Eye (tissue), 1 donor: ENCODE data around the gene CTNNA2.
A peak's percentile ranks its signal among the peaks of the same experiment; 100 is the strongest.

Source experiments
- DNase-seq: peaks from one replicate; pipeline ENCODE4 v3.0.0-alpha.2; 2015

Gene CTNNA2

DNA sequence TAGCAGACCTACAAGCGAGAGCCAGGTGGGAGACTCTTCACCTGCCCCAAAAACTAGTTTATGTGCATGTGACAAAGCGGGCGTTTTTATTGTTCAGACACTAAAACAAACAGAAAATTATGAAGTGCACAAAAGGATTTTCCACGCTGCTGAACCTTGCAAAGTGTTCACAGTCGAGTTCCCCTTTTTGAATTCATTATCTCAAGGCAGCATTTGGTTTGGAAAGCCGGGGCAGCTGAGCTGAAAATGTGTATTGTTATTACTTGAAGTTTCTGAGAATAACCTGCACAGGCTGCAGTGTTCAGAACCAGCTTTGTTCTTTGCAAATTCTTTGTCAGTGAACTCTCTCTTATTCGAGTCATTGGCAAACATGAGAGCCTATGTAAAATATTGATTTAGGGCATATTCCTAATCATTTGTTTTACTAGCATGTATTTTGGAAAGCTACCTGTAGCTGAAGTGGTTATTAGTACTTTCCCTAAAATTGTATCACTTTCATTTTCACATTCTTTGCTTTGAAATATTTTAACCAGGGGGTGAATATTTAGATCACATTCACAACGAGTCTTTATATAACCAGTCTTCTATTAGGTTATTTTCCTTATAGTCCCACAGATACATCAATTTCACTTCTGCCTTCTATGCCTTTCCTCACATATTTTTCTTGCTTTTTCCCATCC lies 732.2 kb downstream of the CTNNA2 start:
- no peak for DNase-seq

DNA sequence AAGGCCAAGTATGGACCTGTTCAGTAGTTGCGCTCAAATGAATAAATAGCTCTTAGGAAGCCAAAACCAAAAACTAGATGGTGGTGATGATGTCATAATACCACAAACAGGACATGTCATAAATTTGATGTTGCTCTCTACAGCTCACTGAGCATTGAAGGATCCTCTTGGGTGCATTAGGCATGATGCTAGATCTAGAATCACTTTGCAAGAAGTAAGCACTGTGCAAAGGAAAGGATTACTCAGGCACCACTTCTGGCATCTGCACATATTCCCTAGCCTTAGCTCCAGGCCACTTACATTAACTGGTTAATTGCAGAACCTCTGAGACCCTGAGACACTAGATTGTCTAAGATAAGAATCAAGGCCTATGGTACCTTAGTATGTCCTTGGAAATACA lies 733.7 kb downstream of the CTNNA2 start:
- DNase-seq: peak; percentile 45

DNA sequence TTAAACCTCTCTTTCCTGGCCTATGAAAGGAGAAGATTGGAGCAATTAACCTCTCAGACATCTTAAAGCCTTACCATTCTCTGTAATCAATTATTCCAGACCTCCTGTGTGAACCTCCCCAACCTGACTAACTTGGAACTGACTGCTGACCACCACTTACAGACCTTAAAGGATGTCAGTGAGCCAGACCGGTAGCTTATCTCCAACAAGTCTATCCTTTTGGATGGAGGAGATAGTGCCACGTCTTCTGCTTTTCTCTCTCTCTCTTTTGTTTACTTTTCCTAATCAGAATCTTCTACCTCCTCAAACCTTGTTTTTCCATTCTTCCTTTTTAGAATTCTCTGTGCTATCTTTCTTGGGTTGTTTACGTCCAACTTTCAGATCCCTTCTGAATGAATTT lies 734.5 kb downstream of the CTNNA2 start:
- no peak for DNase-seq

DNA sequence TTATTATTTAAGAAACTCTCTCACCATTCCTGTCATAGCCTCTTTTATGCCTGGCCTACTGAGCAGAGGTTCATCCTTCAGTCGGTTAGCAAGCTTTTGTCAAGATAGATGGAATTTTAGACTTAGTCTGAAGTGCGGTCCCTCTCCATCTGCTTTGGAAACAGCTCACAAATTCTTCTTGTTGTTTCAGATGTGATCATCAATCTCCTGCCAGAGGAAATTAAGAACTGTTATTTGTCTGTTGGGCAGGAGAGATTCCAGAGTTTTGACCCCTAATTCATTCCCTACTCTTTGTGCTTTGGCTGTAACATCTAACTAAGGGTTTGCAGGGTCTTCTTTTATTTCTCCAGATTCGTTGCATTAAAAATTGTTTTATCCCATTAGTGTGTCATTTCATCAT lies 735.3 kb downstream of the CTNNA2 start:
- DNase-seq: no peak

DNA sequence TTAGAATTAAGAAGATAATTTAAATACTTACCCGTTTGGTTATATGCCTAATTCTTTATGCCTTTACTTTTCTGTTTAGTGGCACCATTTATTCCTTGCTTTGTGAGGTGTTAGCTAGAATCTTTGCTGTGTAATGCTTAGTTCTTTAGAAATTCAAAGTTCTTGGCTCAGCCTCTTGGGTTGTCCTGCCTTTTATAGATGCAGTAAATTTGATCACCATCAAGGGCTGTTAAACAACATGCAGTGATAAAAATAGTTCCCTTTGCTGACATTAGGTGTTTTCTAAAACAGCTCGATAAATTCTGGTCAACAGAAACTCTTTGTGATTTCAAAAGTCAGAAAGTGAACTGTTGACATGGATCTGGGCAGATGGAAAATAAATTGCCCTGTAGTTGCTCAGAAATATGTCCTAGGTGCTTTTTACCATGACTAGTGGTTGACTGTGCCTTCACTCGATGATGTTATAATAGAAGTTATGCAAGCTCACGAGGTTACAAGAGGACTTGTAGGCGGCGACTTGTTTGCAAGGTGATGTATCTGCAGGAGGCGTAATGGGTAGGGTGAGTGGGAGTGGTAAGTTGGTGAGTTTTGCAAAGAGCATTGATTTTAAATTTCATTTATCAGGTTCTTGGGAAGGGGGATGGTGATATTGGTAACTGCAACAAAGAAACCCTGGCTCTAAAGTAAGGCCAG lies 739.6 kb downstream of the CTNNA2 start:
- no peak for DNase-seq

DNA sequence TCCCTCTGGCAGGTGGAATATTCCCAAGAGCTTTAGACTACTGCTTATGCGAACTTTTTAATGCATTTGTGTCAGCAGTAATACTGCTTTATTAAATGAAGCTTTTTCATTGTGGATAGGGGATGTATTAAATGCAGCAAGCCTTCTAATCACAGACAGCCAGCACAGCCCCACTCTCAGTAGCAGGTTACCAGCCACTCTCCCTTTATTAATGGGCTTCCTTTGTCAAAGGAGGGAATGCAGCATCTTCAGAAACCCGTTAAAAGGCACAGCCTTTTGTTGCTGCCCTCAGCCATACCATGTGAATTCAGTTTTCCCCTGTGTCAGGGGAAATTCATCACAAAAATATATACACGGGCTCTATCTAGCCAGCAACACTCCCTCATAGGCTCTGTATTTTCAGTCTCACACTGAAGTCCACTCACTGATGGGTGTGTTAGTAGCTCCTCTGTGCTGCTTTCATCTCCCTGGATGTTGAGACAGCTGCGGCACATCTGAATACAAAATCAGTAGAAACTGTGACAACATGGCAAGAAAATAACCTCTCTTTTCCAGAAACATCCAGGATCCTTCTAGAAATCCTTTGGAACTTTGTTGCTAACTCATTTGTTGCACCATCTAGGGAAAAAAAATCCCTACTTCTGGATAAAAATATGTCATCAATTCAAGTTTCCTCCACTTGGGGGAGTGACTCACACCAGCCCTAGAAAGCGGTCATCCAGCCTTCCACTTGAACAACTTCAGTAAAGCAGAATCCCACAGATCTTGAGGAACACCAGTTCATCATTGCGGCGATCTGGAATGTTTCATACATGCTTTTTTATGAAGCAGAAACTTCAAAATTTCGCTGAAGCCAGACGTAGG lies 743.3 kb downstream of the CTNNA2 start:
- DNase-seq: peak; percentile 45

- DNase-seq: no peak
Measured at GRCh38 chr2:80256782-80257167, 743.9 kb downstream of the CTNNA2 start.

DNA sequence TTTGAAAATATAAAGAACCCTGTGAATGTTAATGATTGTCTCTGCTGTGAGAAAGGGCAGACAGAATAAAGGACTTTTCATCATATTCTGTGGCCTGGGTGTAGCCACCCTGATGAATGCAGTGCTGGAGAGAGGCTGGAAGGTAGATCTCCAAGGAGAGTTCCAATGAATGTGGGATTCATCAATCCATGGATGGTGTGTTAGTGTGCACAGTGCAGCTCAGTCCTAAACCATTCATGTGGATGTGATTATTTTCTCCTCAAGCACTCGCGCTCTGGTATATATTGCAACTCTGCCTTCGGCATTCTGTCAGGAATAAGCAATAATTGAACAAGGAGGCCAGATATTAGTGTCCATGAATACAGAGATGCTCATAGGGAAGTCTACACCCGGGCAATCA lies 744.6 kb downstream of the CTNNA2 start:
- no peak for DNase-seq

DNA sequence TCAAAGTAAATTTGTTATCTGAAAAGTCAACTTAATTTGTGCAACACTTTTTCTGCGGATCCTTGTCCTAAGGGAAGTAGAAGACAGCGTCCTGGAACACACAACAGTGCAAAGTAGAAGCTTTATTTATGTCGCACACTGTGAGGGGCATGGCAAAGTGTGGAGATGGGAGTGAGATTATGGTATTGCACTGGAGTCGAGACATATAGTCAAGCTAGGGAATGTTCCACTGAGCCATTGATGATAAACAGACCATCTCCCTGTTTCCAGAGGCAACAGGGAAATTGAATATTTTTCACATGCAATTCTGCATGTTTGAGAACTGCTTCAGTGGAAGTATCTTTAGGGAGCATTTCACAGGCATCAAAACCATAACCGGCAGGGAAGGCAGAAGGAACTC lies 745.5 kb downstream of the CTNNA2 start:
- no peak for DNase-seq

GRCh38 chr2:80258793-80259192 lies 745.9 kb downstream of the CTNNA2 start:
- no peak for DNase-seq

- DNase-seq: no peak
Measured at GRCh38 chr2:80259292-80259691, 746.4 kb downstream of the CTNNA2 start.

DNA sequence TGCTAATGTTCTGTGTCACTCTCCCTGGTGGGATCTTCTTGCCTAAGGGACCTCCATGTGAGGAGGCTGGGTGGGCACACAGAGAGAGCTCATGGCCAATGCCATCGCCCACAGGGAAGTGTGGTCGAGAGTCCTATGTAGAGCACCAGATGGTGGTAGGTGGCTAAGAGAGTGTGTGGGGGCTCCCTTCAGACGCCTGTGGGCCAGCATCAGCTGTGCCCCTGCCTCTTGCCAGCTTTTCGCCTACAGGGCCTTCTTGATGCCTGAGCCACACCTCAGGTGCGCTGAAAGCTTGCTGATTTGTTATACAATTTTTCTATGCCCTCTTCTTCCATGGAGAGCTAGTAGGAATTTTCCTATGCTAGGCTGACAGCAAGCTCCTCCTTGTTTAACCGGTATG lies 753.4 kb downstream of the CTNNA2 start:
- no peak for DNase-seq

DNA sequence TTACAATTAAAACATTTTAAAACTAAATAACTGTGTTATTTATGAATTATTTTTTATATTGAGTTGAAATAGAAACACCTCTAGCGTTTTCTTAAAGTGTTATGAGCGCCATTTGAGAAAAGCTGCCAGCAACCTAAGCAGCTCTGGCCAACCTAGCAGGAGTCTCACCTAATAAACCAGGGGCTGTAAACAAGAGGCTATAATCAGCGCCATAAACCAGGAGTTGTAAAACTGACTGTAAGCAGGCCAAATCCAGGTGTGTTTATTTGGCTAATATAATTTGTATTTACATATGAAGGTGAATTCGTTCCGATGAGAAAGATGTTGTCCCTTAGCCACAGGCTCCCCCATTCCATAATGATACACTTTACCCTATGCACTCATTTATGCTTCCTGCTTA lies 757.0 kb downstream of the CTNNA2 start:
- no peak for DNase-seq

DNA sequence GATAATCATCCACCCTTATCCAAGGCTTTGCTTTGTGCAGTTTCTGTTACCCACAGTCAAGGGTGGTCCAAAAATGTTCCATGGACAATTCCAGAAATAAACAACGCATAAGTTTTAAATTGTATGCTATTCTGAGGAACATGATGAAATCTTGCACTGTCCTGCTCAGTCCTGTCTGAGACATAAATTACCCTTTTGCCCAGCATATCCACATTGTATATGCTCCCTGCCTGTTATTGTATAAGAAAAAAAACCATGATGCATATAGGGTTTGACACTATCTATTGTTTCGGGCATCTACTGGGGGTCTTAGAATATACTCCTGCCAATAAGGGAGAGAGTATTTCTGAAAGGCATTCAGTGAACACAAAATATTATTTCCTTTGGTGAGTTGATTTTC lies 767.7 kb downstream of the CTNNA2 start:
- no peak for DNase-seq

- DNase-seq: no peak
Measured at GRCh38 chr2:80281049-80281448, 768.2 kb downstream of the CTNNA2 start.

DNA sequence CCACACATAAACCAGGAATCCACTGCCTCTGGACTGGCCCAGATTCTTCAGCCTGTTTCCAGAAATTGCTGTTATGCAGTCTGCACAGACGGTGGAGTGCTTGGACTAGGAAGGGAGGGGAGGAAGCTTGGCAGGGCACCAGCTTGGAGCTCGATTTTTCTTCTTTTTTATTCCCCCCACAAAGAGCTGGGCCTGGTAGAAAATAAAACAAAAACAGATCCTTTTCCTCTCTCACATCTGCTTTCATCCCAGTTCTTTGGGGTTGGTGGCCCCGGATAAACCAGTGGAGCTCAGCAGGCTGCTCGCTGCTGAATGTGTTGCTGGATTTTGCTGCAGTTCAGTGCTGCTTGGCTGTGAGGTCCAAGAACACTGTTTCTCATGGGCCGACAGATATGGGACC lies 775.7 kb downstream of the CTNNA2 start:
- peak; percentile 65 for DNase-seq

DNA sequence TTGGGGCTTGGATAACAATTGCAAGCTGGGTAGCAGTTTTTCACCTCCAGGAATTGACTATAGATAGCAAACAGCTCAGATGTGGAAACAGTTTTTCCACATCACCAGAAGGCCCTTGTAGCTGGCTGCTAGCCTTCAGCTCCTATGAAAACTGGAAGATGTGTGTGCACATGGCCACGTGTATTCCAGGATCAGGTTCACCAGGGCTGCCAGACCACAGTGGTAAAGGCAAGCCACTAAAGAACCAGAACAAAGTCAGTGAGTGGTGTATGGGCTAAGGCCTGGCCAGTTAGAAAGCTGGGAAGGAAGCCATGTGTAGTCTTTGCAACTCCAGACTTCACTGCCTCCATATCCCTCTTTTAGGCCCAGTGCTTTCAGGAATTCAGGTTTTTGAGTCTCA lies 778.8 kb downstream of the CTNNA2 start:
- DNase-seq: no peak

DNA sequence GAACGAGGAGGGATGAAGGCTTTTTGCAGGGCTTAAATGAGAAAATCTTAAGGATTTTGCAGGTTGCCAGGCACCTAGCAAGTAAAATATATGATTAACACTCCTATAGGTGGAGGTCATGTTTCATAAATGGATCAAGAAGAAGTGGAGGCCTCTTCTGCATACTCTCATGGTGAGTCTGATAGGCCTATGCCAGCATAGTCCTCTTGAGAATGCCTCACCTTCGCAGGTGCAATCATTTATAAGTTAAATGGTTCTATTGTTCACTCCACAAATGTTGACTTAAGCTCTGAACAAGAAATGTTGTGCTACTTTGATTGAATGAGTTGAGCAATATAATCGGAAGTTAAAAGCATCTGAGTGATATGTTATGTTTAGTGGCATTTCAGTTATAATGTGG lies 779.6 kb downstream of the CTNNA2 start:
- DNase-seq: no peak

- no peak for DNase-seq
Measured at GRCh38 chr2:80293039-80293438, 780.2 kb downstream of the CTNNA2 start.

- no peak for DNase-seq
Measured at GRCh38 chr2:80298954-80299353, 786.1 kb downstream of the CTNNA2 start.

GRCh38 chr2:80299661-80300060 lies 786.8 kb downstream of the CTNNA2 start:
- no peak for DNase-seq

- DNase-seq: no peak
Measured at GRCh38 chr2:80300346-80300745, 787.5 kb downstream of the CTNNA2 start.

GRCh38 chr2:80300954-80301353 lies 788.1 kb downstream of the CTNNA2 start:
- peak; percentile 30 for DNase-seq

DNA sequence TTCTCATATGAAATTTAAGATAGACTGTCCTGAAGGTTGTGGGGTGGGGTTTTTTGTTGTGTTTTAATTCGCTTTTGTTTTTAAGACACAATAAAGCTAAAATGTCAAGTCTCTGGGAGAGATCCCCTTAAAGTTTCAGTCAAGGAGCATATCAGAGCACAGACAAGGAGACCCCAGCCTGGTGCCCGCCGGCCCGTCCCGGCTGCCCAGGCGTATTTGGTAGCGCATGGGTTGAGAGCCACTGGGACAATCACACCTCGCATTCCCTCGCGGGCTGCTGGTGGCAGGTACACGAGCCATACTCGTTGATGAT lies 789.1 kb downstream of the CTNNA2 start:
- no peak for DNase-seq
